Measurements from ENCODE around the gene SLC22A5. TPM values are rescaled to one million over a fixed set of nuclear protein-coding genes. Genes with fewer than 3 reads are reported as not detected.

SLC22A5 gene
- total and polyA plus RNA-seq, 2 donors from 2014 or later, result 28.3 to 36.3 TPM

- intact Hi-C loops (cut with DNase I), result no loop called here
- Histone ChIP-seq H3K4me3 (ENCODE audit: low read length in 3 of 3) (no peak overlapping the region), H3K27ac (ENCODE audit: low read depth in 2 of 2, low read length in 2 of 2) (peak overlapping the region; percentile 51 to 58), H3K9ac (ENCODE audit: low read length in 3 of 3) (no peak overlapping the region), H3K4me1 (ENCODE audit: control insufficient read depth in 2 of 3, insufficient read depth in 2 of 3, low read depth in 1 of 3, low read length in 3 of 3) (peaks cover 5 to 47% (median 46%) of the 10 kb centered on the region in 3 donors), H3K9me3 (ENCODE audit: control insufficient read depth in 2 of 3, insufficient read depth in 1 of 3, low read length in 3 of 3) (no peaks in the 10 kb centered on the region), H3K27me3 (ENCODE audit: control insufficient read depth, insufficient read depth, low read length) (no peaks in the 10 kb centered on the region), H3K36me3 (ENCODE audit: control insufficient read depth in 2 of 3, insufficient read depth in 3 of 3, low read length in 3 of 3) (no peaks in the 10 kb centered on the region)
- no peak for TF ChIP-seq CTCF (IDR thresholded peaks at IDR 0.05; ENCODE audit: borderline replicate concordance, extremely low read depth, insufficient read depth)
- DNase-seq, result peak in 1 of 5 donors; percentile 13
- no peak for FAIRE-seq
Measured at GRCh38 chr5:132418881-132419280, 49.4 kb downstream of the SLC22A5 start.

GRCh38 chr5:132419502-132420468 lies 50.3 kb downstream of the SLC22A5 start:
- peak overlapping the region; percentile 51 to 58 for H3K27ac ChIP-seq (ENCODE audit: low read depth in 2 of 2, low read length in 2 of 2)
- H3K36me3 ChIP-seq (ENCODE audit: control insufficient read depth in 2 of 3, insufficient read depth in 3 of 3, low read length in 3 of 3), result no peaks in the 10 kb centered on the region
- H3K27me3 ChIP-seq (ENCODE audit: control insufficient read depth, insufficient read depth, low read length), result no peaks in the 10 kb centered on the region
- peak; percentile 86 to 92 (median 90) for DNase-seq
- TF ChIP-seq CTCF (IDR thresholded peaks at IDR 0.05; ENCODE audit: borderline replicate concordance, extremely low read depth, insufficient read depth), result peak; percentile 70
- H3K4me1 ChIP-seq (ENCODE audit: control insufficient read depth in 2 of 3, insufficient read depth in 2 of 3, low read depth in 1 of 3, low read length in 3 of 3), result peaks cover under 1 to 51% (median 40%) of the 10 kb centered on the region in 3 donors
- intact Hi-C loops (cut with DNase I), result loop anchor here (10.0 kb wide), 1 partner anchor 65 kb away; no protein-coding TSS in a partner anchor
- peak overlapping the region in 1 of 3 donors; percentile 9 for H3K4me3 ChIP-seq (ENCODE audit: low read length in 3 of 3)
- FAIRE-seq, result peak; percentile 23
- no peaks in the 10 kb centered on the region for H3K9me3 ChIP-seq (ENCODE audit: control insufficient read depth in 2 of 3, insufficient read depth in 1 of 3, low read length in 3 of 3)
- H3K9ac ChIP-seq (ENCODE audit: low read length in 3 of 3), result peak overlapping the region in 1 of 3 donors; percentile 49

- intact Hi-C loops (cut with DNase I), result loop anchor here (10.0 kb wide), 1 partner anchor 64 kb away; no protein-coding TSS in a partner anchor
- FAIRE-seq (no peak), DNase-seq (peak in 2 of 5 donors; percentile 27 to 29)
- Histone ChIP-seq H3K9ac (ENCODE audit: low read length in 3 of 3) (no peak overlapping the region), H3K9me3 (ENCODE audit: control insufficient read depth in 2 of 3, insufficient read depth in 1 of 3, low read length in 3 of 3) (no peaks in the 10 kb centered on the region), H3K27me3 (ENCODE audit: control insufficient read depth, insufficient read depth, low read length) (no peaks in the 10 kb centered on the region), H3K36me3 (ENCODE audit: control insufficient read depth in 2 of 3, insufficient read depth in 3 of 3, low read length in 3 of 3) (no peaks in the 10 kb centered on the region), H3K4me1 (ENCODE audit: control insufficient read depth in 2 of 3, insufficient read depth in 2 of 3, low read depth in 1 of 3, low read length in 3 of 3) (peaks cover 0 to 53% (median 38%) of the 10 kb centered on the region in 3 donors), H3K4me3 (ENCODE audit: low read length in 3 of 3) (no peak overlapping the region), H3K27ac (ENCODE audit: low read depth in 2 of 2, low read length in 2 of 2) (peak overlapping the region; percentile 51 to 56)
- TF ChIP-seq CTCF (IDR thresholded peaks at IDR 0.05; ENCODE audit: borderline replicate concordance, extremely low read depth, insufficient read depth), result no peak
Measured at GRCh38 chr5:132420706-132421272, 51.3 kb downstream of the SLC22A5 start.

Measured in kidney (tissue), 14 donors.